Breast epithelium (tissue), 4 donors: ENCODE measurements around the gene ERGIC3. TPM values are rescaled to one million over a fixed set of nuclear protein-coding genes. Genes with fewer than 3 reads are reported as not detected.
"Not testable (repeated sequence)": the region's sequence is repeated elsewhere in the genome, so short reads cannot be mapped to it uniquely, and the experiment has no call there.

Source experiments
- DNase-seq, 2 donors: peaks; one replicate each; pipeline ENCODE4 v3.0.0-alpha.2; 2019; ENCODE audit warnings: low spot score in 2 of 2
- H3K27ac ChIP-seq, 2 donors: fragments of 200-600 bp; sonication (generic) in 1 of 2; one replicate each; pipeline ENCODE4 v1.5.1; 2016 to 2019; ENCODE audit warnings: mild to moderate bottlenecking in 1 of 2
- H3K27me3 ChIP-seq, 2 donors: fragments of 200-600 bp; sonication (generic) in 1 of 2; one replicate each; pipeline versions ENCODE4 v1.5.1 to v1.6.0; 2017 to 2019; ENCODE audit warnings: control low read depth in 1 of 2, mild to moderate bottlenecking in 1 of 2
- H3K36me3 ChIP-seq: fragments of 200-600 bp; one replicate; pipeline ENCODE4 v1.5.1; 2019
- H3K4me1 ChIP-seq, 2 donors: fragments of 200-600 bp; sonication (generic); one replicate each; pipeline ENCODE4 v1.5.1; 2016 to 2019; ENCODE audit warnings: control low read depth in 1 of 2
- H3K4me3 ChIP-seq, 3 donors: fragments of 200-600 bp; sonication (generic); 1 replicate in 2 of 3; 2 replicates in 1 of 3; pipeline ENCODE4 v1.5.1; 2016 to 2019; ENCODE audit warnings: mild to moderate bottlenecking in 3 of 3, moderate library complexity in 2 of 3
- H3K9me3 ChIP-seq, 2 donors: fragments of 200-600 bp; sonication (generic) in 1 of 2; one replicate each; pipeline ENCODE4 v1.5.1; 2016 to 2019; ENCODE audit warnings: control low read depth in 1 of 2
- POLR2A ChIP-seq: fragments of 450-650 bp; IDR thresholded peaks from one replicate; pipeline ENCODE4 v1.6.1; 2016; ENCODE audit warnings: antibody characterized with exemption, mild to moderate bottlenecking, moderate library complexity
- POLR2AphosphoS5 ChIP-seq, 3 donors: sonication (generic); formaldehyde crosslinking; IDR thresholded peaks; one replicate each; pipeline ENCODE4 v1.6.1; 2017; ENCODE audit warnings: antibody characterized with exemption in 3 of 3
- intact Hi-C: fragments of 100-400 bp; cut with DNase I; formaldehyde crosslinking; loops from one replicate; pipeline ENCODE4 v1.15.1; 2023; ENCODE audit warnings: low total_unique reads
- total RNA-seq, 3 donors: library from RNA; depleted of rRNA; stranded (reverse); fragments of >200 nt; gene quantifications; one replicate each; pipeline ENCODE4 v1.1.0, GENCODE V29; 2016
- TF ChIP-seq, protein P1 (sequence below), 3 donors: fragments of 450-650 bp; IDR thresholded peaks; one replicate each; pipeline ENCODE4 v1.5.1; 2016 to 2017; ENCODE audit warnings: antibody characterized with exemption in 3 of 3, mild to moderate bottlenecking in 3 of 3, moderate library complexity in 3 of 3

Gene ERGIC3
- total RNA-seq, 3 donors from 2014 or later = 221 to 243 (median 239) TPM

- DNase-seq = no peak
- Histone ChIP-seq H3K4me3 (no peak overlapping the region), H3K4me1 (no peaks in the 10 kb centered on the region), H3K27me3 (no peaks in the 10 kb centered on the region), H3K27ac (no peak overlapping the region), H3K36me3 (peaks cover 9% of the 10 kb centered on the region), H3K9me3 (no peaks in the 10 kb centered on the region)
- intact Hi-C loops = loop anchor here (5.0 kb wide), 1 partner anchor 835 kb away; no protein-coding TSS in a partner anchor
- no peak for TF ChIP-seq POLR2AphosphoS5 (IDR thresholded peaks at IDR 0.05)
- TF ChIP-seq POLR2A = no peak
- TF ChIP-seq, protein P1, sequence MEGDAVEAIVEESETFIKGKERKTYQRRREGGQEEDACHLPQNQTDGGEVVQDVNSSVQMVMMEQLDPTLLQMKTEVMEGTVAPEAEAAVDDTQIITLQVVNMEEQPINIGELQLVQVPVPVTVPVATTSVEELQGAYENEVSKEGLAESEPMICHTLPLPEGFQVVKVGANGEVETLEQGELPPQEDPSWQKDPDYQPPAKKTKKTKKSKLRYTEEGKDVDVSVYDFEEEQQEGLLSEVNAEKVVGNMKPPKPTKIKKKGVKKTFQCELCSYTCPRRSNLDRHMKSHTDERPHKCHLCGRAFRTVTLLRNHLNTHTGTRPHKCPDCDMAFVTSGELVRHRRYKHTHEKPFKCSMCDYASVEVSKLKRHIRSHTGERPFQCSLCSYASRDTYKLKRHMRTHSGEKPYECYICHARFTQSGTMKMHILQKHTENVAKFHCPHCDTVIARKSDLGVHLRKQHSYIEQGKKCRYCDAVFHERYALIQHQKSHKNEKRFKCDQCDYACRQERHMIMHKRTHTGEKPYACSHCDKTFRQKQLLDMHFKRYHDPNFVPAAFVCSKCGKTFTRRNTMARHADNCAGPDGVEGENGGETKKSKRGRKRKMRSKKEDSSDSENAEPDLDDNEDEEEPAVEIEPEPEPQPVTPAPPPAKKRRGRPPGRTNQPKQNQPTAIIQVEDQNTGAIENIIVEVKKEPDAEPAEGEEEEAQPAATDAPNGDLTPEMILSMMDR (IDR thresholded peaks at IDR 0.05) = no peak
Observed at GRCh38 chr20:35547329-35547728, 5.5 kb downstream of the ERGIC3 start.

DNA sequence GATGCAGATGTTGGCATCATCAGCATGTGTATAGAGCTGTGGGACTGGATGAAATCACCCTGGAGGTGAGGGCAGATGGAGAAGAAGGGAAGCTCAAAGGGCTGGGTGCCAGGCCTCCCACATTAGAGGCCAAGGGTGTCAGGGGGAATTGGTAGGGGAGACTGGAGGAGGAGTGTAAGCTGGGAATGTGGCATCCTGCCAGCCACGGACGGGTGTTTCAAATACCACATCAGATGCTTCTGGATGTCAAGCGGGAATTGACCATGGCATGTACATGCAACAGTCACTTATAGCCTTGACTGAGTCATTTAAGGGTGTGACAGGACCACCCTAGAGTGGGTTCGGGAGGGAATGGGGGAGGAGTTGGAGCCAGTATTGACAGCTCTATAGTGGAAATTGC, 9.6 kb downstream of the ERGIC3 start:
- TF ChIP-seq, protein P1 (IDR thresholded peaks at IDR 0.05) = no peak
- TF ChIP-seq POLR2AphosphoS5 (IDR thresholded peaks at IDR 0.05) = no peak
- no peak for TF ChIP-seq POLR2A
- H3K4me3 ChIP-seq = no peak overlapping the region
- no peaks in the 10 kb centered on the region for H3K4me1 ChIP-seq
- H3K27me3 ChIP-seq = no peaks in the 10 kb centered on the region
- H3K36me3 ChIP-seq = peaks cover 9% of the 10 kb centered on the region
- H3K9me3 ChIP-seq = no peaks in the 10 kb centered on the region
- DNase-seq = no peak
- no peak overlapping the region for H3K27ac ChIP-seq
- intact Hi-C loops = no loop called here

DNA sequence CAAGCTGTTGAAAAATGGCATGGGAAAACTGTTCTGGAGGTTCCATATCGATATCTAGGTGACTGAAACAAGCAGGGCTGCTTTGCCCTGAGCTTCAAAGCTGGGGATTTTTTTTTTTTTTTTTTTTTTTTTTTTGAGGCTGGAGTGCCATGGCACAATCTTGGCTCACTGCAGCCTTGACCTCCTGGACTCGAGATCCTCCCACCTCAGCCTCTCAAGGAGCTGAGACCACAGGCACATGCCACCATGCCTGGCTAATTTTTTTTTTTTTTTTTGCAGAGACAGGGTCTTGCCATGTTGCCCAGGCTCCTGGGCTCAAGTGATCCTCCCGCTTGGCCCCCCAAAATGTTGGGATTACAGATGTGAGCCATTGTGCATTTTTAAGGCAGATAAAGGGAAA, 11.0 kb downstream of the ERGIC3 start:
- no peaks in the 10 kb centered on the region for H3K27me3 ChIP-seq
- no peaks in the 10 kb centered on the region for H3K9me3 ChIP-seq
- TF ChIP-seq POLR2AphosphoS5 (IDR thresholded peaks at IDR 0.05) = no peak
- TF ChIP-seq POLR2A = no peak
- H3K4me3 ChIP-seq = no peak overlapping the region
- no peak for DNase-seq
- no peaks in the 10 kb centered on the region for H3K4me1 ChIP-seq
- intact Hi-C loops = no loop called here
- H3K36me3 ChIP-seq = peaks cover 15% of the 10 kb centered on the region
- no peak overlapping the region for H3K27ac ChIP-seq

- H3K27ac ChIP-seq, DNase-seq, H3K4me3 ChIP-seq, H3K4me1 ChIP-seq, H3K9me3 ChIP-seq, H3K36me3 ChIP-seq, intact Hi-C loops, H3K27me3 ChIP-seq: not testable (repeated sequence)
Observed at GRCh38 chr20:35555461-35555860, 13.6 kb downstream of the ERGIC3 start.

- H3K36me3 ChIP-seq = peaks cover 6% of the 10 kb centered on the region
- TF ChIP-seq POLR2A = no peak
- TF ChIP-seq POLR2AphosphoS5 (IDR thresholded peaks at IDR 0.05) = no peak
- TF ChIP-seq, protein P1 (IDR thresholded peaks at IDR 0.05) = no peak
- H3K9me3 ChIP-seq = no peaks in the 10 kb centered on the region
- intact Hi-C loops = no loop called here
- no peak for DNase-seq
- no peaks in the 10 kb centered on the region for H3K4me1 ChIP-seq
- H3K4me3 ChIP-seq = no peak overlapping the region
- H3K27me3 ChIP-seq = no peaks in the 10 kb centered on the region
- no peak overlapping the region for H3K27ac ChIP-seq
Observed at GRCh38 chr20:35555951-35556645, 14.2 kb downstream of the ERGIC3 start.

DNA sequence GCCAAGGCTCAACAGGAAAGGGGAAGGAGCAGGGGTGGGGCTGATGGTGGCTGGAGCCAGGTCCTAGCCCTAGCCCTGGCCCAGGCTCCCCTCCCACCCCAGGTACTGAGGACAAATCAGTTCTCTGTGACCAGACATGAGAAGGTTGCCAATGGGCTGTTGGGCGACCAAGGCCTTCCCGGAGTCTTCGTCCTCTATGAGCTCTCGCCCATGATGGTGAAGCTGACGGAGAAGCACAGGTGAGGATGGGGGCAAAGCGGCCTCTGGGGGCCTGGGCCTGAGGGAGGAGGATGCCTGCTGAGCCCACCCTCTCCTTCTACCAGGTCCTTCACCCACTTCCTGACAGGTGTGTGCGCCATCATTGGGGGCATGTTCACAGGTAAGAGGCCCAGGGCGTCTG, 15.0 kb downstream of the ERGIC3 start:
- Histone ChIP-seq H3K36me3 (peaks cover 6% of the 10 kb centered on the region), H3K27me3 (no peaks in the 10 kb centered on the region), H3K9me3 (no peaks in the 10 kb centered on the region), H3K4me3 (no peak overlapping the region), H3K4me1 (no peaks in the 10 kb centered on the region), H3K27ac (no peak overlapping the region)
- intact Hi-C loops = no loop called here
- TF ChIP-seq POLR2AphosphoS5 (IDR thresholded peaks at IDR 0.05) (no peak), POLR2A (no peak)
- TF ChIP-seq, protein P1 (IDR thresholded peaks at IDR 0.05) = no peak
- no peak for DNase-seq
